Cardiac septum (tissue), 1 donor: ENCODE results near the gene IL4I1. TPM values are rescaled to one million over a fixed set of nuclear protein-coding genes. Genes with fewer than 3 reads are reported as not detected.
"Not testable (repeated sequence)": the region's sequence is repeated elsewhere in the genome, so short reads cannot be mapped to it uniquely, and the experiment has no call there.

Experiments
- DNase-seq: peaks from one replicate; pipeline ENCODE4 v3.0.0-alpha.2; 2020; ENCODE audit warnings: low spot score
- intact Hi-C: fragments of 100-400 bp; cut with DNase I; formaldehyde crosslinking; loops from one replicate; pipeline ENCODE4 v1.14.0; 2022
- long read RNA-seq: library from polyadenylated mRNA; unstranded; transcript quantifications from one replicate; pipeline ENCODE4 v2.0.0, GENCODE V29; 2021
- total RNA-seq: library from RNA; stranded (reverse); fragmentation: NEBNext Ultra II Directional; extraction: Animal tissue kit (Norgen Biotek cat#: 25700); gene quantifications from one replicate; pipeline ENCODE4 v1.2.1, GENCODE V29; 2021
- donor health status: DM: no; HTN: no; CAD: no.

Gene IL4I1, protein sequence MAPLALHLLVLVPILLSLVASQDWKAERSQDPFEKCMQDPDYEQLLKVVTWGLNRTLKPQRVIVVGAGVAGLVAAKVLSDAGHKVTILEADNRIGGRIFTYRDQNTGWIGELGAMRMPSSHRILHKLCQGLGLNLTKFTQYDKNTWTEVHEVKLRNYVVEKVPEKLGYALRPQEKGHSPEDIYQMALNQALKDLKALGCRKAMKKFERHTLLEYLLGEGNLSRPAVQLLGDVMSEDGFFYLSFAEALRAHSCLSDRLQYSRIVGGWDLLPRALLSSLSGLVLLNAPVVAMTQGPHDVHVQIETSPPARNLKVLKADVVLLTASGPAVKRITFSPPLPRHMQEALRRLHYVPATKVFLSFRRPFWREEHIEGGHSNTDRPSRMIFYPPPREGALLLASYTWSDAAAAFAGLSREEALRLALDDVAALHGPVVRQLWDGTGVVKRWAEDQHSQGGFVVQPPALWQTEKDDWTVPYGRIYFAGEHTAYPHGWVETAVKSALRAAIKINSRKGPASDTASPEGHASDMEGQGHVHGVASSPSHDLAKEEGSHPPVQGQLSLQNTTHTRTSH
- 1.2 TPM for total RNA-seq
- long read RNA-seq, partial matches to known transcripts: 1 of 4 reads
- long read RNA-seq, other reads (novel, unspliced or antisense): 0 of 4 reads

DNA sequence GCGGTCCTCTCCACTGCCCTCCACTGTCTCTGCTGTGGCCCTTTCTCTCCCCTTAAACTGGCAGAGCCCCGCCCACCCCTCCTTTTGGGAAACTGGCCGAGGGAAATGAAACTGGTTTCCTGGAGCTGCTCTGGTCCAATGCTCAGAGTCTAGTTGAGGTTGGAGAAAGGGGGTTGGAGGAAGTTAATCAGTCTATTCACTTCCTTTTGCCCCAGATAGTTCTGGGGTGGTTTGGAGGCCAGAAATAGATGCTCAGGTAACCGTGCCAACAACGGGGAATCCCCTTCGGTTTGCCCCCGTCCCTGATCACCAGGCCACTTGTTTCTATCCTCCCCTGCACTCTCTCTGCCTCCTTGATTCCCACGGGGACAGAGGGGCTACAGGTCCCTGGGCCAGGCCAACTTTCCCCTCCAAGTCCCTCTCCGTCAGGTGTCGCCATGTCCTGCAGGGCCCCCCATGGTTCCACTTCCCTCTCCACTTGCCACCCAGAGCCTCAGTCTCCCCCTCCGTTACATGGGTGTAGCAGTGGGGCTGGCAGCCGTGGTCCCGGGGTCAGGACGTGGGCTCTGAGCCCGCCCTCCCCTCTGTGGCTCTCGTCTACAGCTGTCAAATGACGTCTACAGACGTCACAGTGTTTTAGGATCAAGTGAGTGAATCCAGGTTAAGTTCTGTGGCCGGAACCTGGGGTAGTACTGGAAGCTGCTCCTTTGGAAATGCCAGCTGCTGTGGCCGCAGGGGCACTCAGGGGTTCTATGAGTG, at the start of gene IL4I1:
Gene IL4I1 (minus strand): TSS at position 25 of the 759 bp plus-strand sequence. CDS start 727 bp downstream, outside the sequence.
- intact Hi-C loops: no loop called here
- DNase-seq: no peak

DNA sequence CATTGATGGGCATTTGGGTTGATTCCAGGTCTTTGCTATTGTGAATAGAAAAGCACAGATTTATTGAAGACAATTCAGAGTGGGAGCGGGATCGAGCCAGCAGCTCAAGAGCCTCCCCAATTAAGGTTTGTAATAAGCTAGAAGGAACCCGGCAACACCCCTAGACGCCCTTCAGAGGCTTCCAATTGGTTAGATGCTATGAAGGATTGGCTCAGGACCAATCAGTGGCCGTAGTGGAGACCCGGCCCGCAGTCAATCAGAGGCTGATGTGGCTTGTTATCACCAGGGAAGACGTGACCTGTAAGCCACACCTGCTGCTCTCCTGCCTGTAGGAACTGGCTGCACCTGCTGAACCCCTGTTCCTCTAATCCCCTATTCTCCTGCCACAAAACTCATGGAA, 49.7 kb upstream of the IL4I1 start:
- no peak for DNase-seq
- intact Hi-C loops: no loop called here

DNA sequence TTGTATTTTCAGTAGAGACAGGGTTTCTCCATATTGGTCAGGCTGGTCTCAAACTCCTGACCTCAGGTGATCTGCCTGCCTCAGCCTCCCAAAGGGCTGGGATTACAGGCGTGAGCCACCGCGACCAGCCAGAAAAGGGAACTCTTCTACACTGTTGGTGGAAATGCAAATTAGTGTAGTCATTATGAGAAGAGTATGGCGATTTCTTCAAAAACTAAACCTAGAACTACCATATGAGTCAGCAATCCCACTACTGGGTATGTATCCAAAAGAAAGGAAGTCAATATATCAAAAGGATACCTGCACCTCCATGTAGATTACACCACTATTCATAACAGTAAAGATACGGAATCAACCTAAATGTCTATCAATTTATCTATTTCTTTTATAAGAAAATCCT, 47.9 kb upstream of the IL4I1 start:
- intact Hi-C loops, DNase-seq: not testable (repeated sequence)

DNA sequence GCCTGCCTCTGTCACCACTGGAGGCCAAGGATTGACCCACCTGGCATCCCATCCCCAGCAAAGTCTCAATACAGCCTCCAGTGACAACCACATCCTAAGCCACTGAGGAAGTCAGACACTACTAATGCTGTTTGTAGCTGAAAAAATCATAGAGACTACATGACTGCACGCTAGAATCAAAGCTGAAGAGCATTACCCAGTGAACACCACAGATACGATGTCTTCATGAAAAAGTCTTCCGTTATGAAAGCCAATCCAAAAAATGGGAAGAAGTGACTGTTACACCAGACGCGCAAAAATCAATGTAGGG, 43.8 kb upstream of the IL4I1 start:
- intact Hi-C loops: no loop called here
- DNase-seq: no peak

DNA sequence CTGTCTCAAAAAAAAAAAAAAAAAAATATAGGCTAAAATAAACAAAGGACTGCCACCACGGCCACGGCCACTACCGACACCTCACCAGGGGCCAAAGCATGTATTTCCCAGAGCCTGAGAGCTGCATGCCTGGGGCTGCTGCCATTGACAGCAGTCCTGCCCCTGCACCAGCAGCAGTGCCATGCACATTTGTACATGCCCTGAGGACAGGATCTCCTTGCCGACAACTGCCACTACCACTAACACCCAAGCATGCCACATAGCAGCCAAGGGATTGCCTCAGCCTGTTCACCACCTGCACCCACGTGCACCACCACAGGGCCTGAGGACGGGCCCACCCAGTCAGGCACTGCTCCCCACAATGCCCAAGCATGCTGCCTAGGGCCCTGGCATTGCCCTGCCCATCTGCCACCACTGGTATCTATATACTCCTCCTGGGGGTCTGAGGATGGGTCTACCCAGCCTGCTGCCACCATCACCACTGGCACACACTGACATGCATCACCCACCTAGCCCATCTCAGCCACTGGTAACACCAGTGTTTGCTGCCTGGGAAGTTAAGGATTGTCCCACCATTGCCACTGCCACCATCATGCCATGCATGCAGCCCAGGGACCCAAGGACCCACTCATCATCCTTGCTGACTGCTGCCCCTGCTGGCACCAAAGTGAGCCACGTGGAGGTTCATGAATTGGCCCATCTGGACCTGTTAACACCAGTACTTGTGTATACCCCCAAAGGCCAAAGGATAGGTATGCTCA, 43.2 kb upstream of the IL4I1 start:
- intact Hi-C loops: loop anchor here (10.0 kb wide), 1 partner anchor 195 kb away; no protein-coding TSS in a partner anchor
- DNase-seq: no peak

DNA sequence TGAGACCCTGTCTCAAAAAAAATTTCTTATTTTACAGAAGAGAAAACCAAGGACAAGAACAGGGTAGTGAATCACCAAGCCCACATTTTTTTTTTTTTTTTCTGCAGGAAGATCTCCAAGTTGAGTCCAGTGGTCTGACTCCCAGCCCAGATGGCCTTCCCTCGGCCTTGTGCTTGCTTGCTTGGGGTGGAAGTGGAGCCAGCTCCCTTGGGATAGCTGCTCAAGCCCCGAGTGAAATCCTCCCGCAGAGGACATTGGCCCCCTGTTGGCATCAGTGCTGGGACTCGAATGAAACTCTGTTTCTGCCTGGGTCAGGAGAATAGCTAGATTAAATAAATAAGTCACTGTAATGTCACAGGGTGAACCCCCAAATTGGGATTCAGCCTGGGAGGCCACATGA, 42.0 kb upstream of the IL4I1 start:
- no peak for DNase-seq
- intact Hi-C loops: loop anchor here (10.0 kb wide), 1 partner anchor 196 kb away; no protein-coding TSS in a partner anchor

DNA sequence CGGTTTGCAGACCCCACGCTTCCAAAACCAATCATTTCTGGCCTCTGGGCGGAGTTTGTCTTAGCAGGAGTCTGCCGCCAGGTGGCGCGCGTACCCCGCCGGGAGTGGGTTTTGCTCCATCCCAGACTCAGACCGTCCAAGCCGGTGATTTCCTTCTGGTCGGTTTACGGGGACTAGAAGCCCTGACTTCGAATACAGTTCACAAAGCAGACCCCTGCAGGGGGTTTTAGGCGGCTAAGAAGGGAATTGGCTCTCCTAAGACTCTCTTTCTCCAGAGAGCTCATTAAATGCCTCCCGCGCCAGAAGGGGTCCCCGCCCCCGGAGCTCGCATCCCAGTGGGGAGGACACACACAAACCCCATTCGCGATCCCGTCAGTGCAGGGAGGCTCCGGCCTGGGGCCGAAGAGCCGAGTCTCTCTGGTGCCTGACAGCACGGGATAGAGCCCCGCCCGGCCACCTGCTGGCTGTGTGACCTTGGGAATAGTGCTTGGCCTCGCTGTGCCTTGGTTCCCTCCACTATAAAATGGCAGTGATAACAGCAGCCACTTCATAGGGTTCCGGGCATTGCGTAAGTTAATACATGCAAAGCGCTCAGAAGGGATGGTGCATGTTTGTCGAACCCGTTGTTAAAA, 41.2 kb upstream of the IL4I1 start:
- peak; percentile 91 for DNase-seq
- intact Hi-C loops: loop anchor here (2.0 to 10.0 kb wide), 2 partner anchors 45 to 197 kb away; no protein-coding TSS in a partner anchor

DNA sequence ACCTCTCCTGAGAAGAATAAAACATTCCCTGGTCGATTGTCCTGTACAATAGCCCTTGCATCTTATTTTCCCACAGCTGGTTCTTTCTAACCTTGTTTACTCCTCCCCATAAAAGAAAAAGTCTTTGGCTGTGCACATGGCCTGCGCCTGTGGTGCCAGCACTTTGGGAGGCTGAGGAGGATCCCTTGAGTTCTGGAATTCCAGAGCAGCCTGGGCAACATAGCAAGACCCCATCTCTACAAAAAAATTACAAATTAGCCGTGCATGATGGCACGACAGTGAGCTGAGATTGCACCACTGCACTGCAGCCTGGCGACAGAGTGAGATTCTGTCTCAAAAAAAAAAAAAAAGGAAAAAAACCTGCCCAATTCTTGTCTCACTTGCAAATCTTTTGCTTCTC, 39.9 kb upstream of the IL4I1 start:
- no peak for DNase-seq
- intact Hi-C loops: loop anchor here (2.0 to 10.0 kb wide), 2 partner anchors 46 to 198 kb away; no protein-coding TSS in a partner anchor

DNA sequence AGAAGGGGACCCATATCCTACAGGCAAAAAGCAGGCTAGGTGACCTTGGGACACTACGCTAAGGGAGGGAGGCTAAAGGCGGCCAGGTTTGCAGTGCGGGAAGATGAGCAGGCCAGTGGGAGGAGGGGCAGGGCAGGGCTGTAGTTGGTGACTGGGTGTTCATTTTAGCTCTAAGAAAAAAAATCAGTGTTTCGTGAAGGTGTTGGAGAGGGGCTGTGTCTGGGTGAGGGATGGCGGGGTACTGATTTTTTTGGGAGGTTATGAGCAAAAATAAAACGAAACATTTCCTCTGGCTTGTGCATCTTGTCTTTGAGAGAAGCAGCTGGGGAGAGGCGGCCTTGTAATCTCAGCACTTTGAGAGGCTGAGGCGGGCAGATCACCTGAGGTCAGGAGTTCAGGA, 37.0 kb upstream of the IL4I1 start:
- intact Hi-C loops: loop anchor here (10.0 kb wide), 1 partner anchor 201 kb away; no protein-coding TSS in a partner anchor

DNA sequence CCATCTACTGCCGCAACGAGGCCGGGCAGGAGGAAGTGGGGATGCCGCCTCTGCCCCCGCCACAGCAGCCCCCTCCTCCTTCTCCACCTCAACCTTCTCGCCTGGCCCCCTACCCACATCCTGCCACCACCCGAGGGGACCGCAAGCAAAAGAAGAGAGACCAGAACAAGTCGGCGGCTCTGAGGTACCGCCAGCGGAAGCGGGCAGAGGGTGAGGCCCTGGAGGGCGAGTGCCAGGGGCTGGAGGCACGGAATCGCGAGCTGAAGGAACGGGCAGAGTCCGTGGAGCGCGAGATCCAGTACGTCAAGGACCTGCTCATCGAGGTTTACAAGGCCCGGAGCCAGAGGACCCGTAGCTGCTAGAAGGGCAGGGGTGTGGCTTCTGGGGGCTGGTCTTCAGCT, 36.0 kb upstream of the IL4I1 start:
- DNase-seq: no peak
- intact Hi-C loops: loop anchor here (10.0 kb wide), 1 partner anchor 202 kb away; no protein-coding TSS in a partner anchor

More for the DNA sequence above, 37.0 kb upstream of the IL4I1 start:
- no peak for DNase-seq

DNA sequence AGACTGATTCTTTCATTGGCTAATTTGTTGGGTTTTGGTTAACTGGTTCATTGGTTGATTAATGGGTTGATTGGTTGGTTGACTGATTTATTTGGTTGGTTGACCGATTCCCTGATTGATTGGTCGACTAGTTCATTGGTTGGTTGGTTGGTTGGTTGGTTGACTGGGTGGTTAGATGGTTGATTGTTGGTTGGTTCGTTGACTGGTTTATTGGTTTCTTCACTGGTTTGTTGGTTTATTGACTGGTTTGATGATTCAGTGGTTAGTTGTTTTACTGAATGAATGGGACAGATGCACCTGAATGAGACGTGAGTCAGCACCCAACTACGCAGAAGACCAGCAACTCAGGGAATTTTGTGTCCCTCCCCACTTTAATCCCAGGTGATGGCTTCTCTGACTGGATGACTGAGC, 35.4 kb upstream of the IL4I1 start:
- intact Hi-C loops: loop anchor here (10.0 kb wide), 1 partner anchor 203 kb away; no protein-coding TSS in a partner anchor

DNA sequence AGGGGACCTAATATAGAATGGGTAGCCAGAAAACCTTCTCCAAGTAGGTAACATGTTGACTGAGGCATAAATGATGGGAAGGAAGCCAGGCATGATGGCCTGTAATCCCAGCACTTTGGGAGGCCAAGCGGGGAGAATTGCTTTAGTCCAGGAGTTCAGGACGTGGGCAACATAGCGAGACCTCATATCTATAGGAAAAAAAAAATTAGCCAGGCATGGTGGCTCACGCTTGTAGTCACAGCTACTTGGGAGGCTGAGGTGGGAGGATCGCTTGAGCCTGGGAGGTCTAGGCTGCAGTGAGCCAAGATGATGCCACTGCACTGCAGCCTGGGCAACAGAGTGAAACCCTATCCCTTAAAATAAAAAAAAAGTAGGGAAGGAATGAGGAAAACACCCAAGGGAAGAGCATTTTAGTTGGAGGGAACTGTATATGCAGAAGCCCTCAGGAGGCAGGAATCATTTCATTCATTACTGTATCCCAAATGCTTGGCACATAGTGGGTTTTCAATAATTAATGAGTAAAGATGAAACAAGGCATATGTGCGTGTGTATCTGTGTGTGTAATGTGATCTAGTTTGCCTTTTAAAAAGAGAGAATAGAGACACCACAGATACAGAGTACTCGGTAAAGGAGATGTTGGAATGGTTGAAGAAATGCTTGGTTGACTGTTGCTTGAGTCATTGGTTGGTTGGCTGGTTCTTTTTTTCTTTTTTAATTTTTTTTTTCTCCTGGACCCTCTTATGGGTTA, 34.8 kb upstream of the IL4I1 start:
- no peak for DNase-seq
- intact Hi-C loops: loop anchor here (10.0 kb wide), 1 partner anchor 203 kb away; no protein-coding TSS in a partner anchor

More for the DNA sequence above, 35.4 kb upstream of the IL4I1 start:
- DNase-seq: no peak

DNA sequence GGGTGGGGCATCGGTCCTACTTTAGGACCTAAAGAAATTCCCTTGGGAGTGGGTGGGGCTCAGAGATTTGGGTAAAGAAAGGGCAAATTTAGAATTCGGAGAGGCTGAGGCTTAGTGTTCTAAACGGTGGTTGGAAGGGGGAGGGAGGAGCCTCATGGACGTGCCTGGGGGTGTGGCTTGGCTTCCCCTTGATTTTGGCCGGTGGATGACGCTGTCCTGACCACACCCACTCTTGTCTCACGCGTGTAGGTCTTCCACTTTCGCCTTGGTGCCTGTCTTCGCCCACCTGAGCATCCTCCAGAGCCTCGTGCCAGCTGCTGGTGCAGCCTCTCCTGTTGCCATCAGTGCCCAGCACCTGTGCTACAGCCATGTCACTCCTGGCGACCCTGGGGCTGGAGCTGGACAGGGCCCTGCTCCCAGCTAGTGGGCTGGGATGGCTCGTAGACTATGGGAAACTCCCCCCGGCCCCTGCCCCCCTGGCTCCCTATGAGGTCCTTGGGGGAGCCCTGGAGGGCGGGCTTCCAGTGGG, 33.9 kb upstream of the IL4I1 start:
- DNase-seq: no peak
- intact Hi-C loops: loop anchor here (10.0 kb wide), 1 partner anchor 204 kb away; no protein-coding TSS in a partner anchor

DNA sequence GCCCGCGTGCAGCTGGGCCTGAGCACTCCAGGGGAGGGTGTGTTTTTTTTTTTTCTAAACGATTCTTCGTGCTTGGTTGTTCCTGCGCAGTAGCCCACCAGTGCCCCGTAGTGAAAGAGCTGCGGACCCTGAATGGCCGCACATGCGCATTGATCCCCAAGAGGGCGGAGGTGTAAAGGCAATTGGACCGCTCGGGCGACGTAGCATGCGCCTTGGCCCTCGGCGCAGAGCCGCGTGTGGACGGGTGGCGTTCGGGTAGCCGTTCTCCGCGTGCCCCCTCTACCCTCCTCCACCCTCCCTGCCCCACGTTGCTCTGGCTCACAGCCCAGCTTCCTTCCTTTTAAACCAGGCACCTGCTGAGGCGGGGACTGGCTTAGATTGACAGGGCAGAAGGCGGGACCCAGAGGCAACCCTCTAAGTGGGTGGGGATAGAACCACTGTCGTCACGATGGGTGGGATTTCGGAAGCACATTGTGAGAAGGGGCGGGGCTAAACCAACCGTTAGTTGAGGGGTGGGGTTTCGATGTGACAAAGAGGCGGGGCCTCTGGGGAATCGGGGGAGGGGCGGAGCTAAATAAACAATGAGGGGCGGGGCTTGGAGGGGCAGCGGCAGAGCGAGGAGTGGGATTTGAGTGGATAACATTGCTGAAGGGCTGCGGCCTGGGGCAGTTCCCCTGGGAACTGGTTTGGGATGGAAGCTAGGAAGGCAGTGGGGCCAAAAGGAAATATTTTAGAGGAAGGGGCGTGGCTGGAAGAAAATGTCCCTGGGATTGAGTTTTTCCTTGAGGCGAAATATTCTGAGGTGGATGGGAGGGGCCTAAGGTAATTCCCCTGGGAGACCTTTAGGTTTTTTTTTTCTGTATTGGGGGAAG, 33.2 kb upstream of the IL4I1 start:
- peak; percentile 96 for DNase-seq
- intact Hi-C loops: loop anchor here (1.0 to 10.0 kb wide), 2 partner anchors 95 to 205 kb away; partner anchors contain the start of gene VRK3

DNA sequence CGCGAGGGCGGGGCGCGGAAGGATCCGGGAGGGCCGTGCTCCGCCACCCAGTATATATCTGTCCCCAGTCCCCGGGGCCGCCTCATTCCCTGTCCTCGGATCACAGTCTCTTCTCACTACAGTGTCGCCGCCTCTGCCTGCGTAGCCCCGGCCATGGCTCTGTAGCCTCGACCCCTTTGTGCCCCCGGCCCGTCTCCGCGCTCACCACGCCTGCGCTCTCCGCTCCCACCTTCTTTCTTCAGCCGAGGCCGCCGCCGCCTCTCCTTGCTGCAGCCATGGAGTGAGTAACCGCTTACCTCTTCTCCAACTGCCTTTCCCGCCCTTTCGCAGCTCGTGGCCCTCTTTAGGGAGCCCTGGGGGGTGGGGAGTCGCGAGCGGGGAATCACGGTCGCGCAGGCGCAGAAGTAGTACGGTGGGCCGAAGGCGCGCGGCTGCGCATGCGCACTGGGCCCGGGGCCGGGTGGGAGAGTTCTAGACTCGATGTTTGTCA, 32.5 kb upstream of the IL4I1 start, which contains the start of the genes ATF5 and NUP62:
Gene ATF5 (plus strand): TSS at position 85 of the 490 bp plus-strand sequence. CDS start 1,646 bp downstream, outside the sequence.
Gene NUP62 (minus strand): TSS at position 384 of the 490 bp plus-strand sequence. CDS start 19,697 bp downstream, outside the sequence.
- intact Hi-C loops: loop anchor here (1.0 kb wide), 1 partner anchor 96 kb away; the partner anchor contains the start of gene VRK3

More for the DNA sequence above, 32.5 kb upstream of the IL4I1 start, which contains the start of the genes ATF5 and NUP62:
- DNase-seq: peak; percentile 93
